Measurements from ENCODE around the gene LIN37. TPM values are rescaled to one million over a fixed set of nuclear protein-coding genes. Genes with fewer than 3 reads are reported as not detected.
A peak's percentile ranks its signal among the peaks of the same experiment; 100 is the strongest.

Gene LIN37
- total and polyA plus RNA-seq, 9 of the 15 experiments (the other 6 are each of a cell fraction or from before 2014, with no cell fraction given), result 1.2 to 12.5 (median 8.6) TPM

- no peak for TF ChIP-seq ZNF512 (tag; IDR thresholded peaks at IDR 0.05)
- no peak for TF ChIP-seq ZNF224 (CRISPR knock-in tag; IDR thresholded peaks at IDR 0.05)
- TF ChIP-seq FOXJ2 (tag; IDR thresholded peaks at IDR 0.05), result no peak
- TF ChIP-seq KLF6 (CRISPR knock-in tag; IDR thresholded peaks at IDR 0.05; ENCODE audit: borderline replicate concordance), result no peak
- no peak for TF ChIP-seq TFAP4 (CRISPR knock-in tag; IDR thresholded peaks at IDR 0.05; ENCODE audit: borderline replicate concordance)
- TF ChIP-seq SIX5 (IDR thresholded peaks at IDR 0.05; ENCODE audit: borderline replicate concordance in 1 of 2, insufficient read depth in 1 of 2, low read depth in 1 of 2, low read length in 2 of 2), result no peak
- TF ChIP-seq NR1H2 (CRISPR knock-in tag; IDR thresholded peaks at IDR 0.05), result no peak
- TF ChIP-seq NR2C2 (CRISPR knock-in tag; IDR thresholded peaks at IDR 0.05), result no peak
- no peak for TF ChIP-seq NR2C2 (tag; IDR thresholded peaks at IDR 0.05)
- peak; percentile 53 for TF ChIP-seq SAP30 (IDR thresholded peaks at IDR 0.05; ENCODE audit: borderline replicate concordance, insufficient read depth, low read depth, low read length, poor library complexity, severe bottlenecking)
- TF ChIP-seq ZNF75A (CRISPR knock-in tag; IDR thresholded peaks at IDR 0.05), result no peak
These were observed 29.9 kb upstream of the LIN37 start (continued) for GRCh38 chr19:35718345-35719041.

Measured in K562 (cell line).